NOMO-1 treated with dmso at 0.1 percent for 144 hours (cell line): ENCODE results near the gene NOXO1.

Experiments
- DNase-seq: peaks from one replicate; lab custom pipeline; 2025; ENCODE audit not compliant: unreplicated experiment; lab: John Stamatoyannopoulos, UW

Gene NOXO1

DNA sequence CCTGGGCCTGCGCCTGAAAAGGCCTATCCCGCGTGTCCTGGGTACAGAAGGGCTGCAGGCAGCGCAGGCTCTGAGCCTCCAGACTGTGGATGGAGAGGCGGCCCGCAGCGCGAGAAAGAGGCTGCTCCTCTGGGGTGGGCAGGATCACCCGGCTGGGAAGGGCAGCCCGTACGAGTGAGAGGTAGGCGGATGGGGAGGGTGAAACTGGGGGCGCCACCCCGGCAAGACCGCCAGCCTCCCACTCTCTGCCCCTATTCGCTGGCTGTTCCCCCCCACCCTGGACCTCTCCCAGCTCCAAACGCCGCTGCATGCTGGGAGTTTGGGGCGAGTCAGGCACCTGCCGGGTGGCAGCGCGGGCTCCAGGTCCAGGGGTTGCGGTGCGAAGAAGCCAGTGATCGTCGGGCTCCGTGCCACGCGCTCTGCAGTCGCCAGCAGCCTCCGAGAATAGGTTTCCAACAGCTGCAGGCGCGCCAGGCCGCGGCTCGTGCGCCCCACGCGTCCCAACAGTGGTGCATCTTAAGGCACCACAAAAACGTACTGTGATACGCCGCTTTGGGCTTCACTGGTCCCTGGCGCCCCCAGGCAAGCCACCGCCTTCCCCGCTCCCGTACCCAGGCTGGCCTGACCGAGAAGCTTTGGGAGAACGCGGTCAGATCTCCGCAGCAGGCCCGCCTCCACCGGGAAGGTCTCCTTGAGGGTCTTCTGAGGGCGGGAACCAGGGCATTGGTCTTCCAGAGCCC lies 1.1 kb downstream of the NOXO1 start:
- no peak for DNase-seq

DNA sequence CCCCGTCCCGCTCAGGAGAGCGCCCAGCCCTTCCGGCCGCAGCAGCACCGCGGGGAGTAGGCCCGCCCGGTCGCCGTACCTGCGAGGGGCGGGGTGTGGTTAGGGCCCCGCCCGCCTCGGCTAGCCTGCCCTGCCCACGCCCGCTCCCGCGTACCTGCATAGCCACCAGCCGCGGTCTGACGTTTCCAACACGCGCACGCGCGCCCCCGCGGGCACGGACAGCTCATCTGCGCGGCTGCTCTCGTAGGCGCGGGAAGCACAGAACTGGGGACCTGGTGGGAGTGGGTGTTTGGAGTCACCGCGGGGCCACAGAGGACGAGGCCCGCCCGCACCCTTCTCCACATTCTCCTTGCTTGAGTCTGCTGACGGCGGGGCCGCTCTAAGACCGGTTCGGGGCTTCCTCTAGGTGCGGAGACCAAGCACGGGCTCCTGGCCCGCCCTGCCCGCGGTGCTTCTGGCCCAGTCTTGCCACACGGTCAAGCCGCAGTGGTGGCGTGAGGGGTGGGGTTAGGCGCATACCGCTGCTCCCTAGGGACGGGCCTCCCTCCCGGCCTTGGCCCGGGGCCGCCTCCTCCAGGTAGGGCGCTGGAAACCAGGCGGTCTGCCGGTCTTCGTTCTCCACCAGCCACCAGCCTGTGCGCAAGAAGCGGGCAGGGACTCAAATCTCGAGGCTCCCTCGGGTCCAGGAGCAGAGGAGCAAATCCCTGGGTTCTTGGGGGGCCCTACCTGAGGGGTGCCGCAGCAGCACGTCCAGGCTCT lies 1.8 kb downstream of the NOXO1 start:
- DNase-seq = no peak

GRCh38 chr16:1978476-1979120 lies 2.7 kb downstream of the NOXO1 start:
- DNase-seq = no peak

DNA sequence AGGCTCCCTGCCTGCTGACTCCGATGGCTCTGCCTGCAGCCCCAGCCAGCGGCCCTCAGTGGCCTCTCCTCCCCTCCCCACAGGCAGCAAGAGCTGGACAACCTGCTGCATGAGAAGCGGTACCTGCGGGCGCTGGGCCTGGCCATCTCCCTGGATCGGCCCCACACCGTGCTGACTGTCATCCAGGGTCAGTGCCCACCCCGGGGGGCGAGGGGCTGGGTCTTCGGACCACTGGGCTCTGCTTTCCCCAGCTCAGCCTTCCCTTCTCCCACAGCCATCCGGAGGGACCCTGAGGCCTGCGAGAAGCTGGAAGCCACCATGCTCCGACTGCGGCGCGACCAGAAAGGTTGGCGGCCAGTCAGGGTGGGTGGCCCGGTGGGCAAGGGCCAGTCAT lies 3.4 kb downstream of the NOXO1 start:
- no peak for DNase-seq

- DNase-seq = no peak
Observed at GRCh38 chr16:1976951-1977874, 4.1 kb downstream of the NOXO1 start.

GRCh38 chr16:1976216-1976520 lies 5.1 kb downstream of the NOXO1 start:
- DNase-seq = no peak

- DNase-seq = no peak
Observed at GRCh38 chr16:1975432-1976215, 5.6 kb downstream of the NOXO1 start.

GRCh38 chr16:1974157-1975070 lies 6.9 kb downstream of the NOXO1 start:
- no peak for DNase-seq

DNA sequence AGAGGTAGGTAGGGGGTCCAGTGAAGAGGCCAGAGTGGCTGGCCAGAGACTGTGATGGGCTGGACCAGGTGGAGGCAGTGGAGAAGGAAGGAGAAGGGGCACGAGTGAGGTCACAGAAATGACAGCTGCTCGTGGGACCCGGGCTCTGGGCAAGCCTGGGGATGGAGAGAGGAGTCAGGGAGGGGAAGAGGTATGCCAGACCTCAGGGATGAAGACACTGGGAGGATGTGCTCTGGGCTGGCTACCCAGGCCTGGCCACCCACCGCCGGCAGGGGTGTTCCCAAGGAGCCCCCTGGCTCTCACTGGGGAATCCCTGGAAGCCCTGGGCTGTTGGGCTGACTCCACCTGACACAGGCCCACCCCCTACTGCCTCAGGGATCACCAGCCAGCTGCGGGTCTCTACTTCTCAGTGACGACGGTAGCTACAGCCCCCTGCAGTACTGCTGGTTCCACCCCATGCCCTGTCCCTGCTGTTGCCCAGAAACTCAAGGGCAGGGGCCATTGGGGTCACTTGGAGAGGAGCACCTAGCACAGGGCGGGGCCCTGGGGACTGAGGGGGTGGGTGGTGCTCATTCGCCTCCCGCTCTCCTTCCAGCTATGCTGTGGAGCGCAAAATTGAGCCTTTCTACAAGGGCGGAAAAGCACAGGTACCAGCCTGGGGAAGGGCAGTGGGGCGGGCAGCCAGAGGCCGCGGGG lies 7.7 kb downstream of the NOXO1 start:
- no peak for DNase-seq

- no peak for DNase-seq
Observed at GRCh38 chr16:1972490-1972877, 8.8 kb downstream of the NOXO1 start.

- DNase-seq = peak; percentile 95
Observed at GRCh38 chr16:1971796-1972489, 9.3 kb downstream of the NOXO1 start, which contains the start of gene TBL3. Gene TBL3, plus strand, starts transcription at chr16:1972053. Its CDS starts 112 bp downstream, at chr16:1972165.

- no peak for DNase-seq
Observed at GRCh38 chr16:1968146-1968953, 12.9 kb downstream of the NOXO1 start.

- no peak for DNase-seq
Observed at GRCh38 chr16:1966460-1966859, 14.8 kb downstream of the NOXO1 start, which contains the start of gene RNF151. Gene RNF151, plus strand, starts transcription at chr16:1966856. Its CDS starts 26 bp downstream, at chr16:1966882.

GRCh38 chr16:1965396-1966001 lies 15.8 kb downstream of the NOXO1 start:
- DNase-seq = no peak

DNA sequence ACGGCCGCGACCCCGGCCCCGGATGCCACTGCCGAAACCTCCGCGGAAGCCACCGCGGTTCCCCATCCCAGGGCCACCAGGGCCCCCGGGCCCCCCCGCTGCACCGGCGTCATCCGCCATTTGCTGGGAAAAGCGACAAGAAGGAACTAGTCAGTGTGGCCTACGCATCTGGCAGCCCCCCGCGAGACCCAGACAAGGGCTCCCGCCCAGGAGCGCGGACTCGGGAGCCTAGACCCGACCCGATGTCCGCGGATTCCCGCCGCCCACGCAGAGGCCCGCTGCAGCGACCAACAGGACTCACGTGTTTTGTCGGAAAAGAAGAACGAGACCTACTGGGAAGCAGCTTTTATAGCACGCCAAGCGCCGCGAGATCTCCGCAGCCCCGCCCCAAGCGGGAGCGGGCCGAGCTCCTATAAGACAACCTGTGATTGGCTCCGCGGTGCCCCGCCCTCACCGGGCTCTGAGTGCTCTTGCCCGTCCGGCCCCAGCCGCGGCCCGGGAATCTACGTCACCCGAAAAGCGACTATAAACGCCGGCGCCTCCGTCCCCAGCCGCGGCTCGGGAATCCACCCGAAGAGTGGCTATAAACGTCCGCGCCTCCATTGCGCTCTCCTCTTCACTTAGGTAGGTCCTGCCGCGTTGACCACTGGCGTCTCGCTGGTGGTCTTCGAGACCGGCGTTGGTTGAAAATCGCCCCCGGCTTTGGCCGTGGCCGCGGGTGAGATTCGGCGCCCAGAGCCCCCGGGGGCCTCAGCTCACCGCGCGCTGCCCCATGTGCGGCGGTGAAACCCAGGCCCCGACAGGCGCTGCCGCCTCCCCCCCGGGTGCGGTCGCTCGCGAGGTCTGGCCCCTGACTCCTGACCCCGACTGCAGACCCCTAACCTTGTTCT lies 16.5 kb downstream of the NOXO1 start, which contains the start of gene RPS2:
TSS of gene RPS2 (minus strand) at position 321 of the 890 bp plus-strand sequence. CDS start at position 120, 201 bp downstream.
- peak; percentile 99 for DNase-seq
